ENCODE measurements around the gene TCN1.
A peak's percentile ranks its signal among the peaks of the same experiment; 100 is the strongest.

Gene TCN1

DNA sequence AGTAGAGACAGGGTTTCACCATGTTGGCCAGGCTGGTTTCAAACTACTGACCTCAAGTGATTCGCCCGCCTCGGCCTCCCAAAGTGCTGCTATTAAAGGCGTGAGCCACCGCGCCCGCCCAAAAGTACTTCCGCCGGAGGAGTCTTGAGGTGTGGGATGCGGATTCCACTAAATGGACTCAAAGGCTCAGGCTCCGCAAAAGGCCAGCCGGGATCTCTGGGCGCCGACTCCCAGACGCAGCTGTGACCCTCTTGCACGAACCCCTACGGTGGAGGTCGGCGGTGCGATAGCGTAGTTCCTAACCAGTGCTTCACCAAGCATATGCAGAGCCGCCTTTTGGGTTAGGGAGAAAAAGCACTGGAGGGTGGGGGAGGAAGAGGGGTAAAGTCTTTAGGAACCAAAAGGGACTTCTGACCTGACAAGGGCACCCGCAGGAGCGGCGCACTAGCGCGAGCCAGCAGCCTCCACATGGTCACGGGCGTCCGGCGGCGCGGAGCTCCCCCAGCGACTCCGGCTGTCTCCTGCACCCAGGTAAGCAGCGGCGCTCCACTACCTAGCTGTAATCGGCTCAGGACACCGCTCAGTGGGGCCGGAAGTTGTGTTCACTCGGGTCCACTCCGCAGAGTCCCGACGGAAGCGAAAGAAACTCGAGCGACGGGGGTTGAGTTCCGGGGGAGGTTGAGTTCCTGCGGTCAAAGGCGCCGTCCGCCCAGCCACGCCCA, 55.9 kb downstream of the TCN1 start, which contains the start of gene MRPL16:
Gene MRPL16, minus strand, starts transcription at position 590 of the 722 bp plus-strand sequence. Its CDS starts 120 bp downstream, at position 470.
- peak within 1 kb of the TSS; percentile 96 for H3K4me3 ChIP-seq (ENCODE audit: low read depth, low read length)
- peak; percentile 67 for TF ChIP-seq MYC (IDR thresholded peaks at IDR 0.05; ENCODE audit: low read depth, low read length)
- TF ChIP-seq, protein P1, sequence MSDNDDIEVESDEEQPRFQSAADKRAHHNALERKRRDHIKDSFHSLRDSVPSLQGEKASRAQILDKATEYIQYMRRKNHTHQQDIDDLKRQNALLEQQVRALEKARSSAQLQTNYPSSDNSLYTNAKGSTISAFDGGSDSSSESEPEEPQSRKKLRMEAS (IDR thresholded peaks at IDR 0.05; ENCODE audit: low read depth, low read length), result peak; percentile 75; the same call in 1 of the 2 replicates
- peak; percentile 84 for TF ChIP-seq POLR2A (IDR thresholded peaks at IDR 0.05; ENCODE audit: extremely low read depth, insufficient read length)
- TF ChIP-seq, protein P2, sequence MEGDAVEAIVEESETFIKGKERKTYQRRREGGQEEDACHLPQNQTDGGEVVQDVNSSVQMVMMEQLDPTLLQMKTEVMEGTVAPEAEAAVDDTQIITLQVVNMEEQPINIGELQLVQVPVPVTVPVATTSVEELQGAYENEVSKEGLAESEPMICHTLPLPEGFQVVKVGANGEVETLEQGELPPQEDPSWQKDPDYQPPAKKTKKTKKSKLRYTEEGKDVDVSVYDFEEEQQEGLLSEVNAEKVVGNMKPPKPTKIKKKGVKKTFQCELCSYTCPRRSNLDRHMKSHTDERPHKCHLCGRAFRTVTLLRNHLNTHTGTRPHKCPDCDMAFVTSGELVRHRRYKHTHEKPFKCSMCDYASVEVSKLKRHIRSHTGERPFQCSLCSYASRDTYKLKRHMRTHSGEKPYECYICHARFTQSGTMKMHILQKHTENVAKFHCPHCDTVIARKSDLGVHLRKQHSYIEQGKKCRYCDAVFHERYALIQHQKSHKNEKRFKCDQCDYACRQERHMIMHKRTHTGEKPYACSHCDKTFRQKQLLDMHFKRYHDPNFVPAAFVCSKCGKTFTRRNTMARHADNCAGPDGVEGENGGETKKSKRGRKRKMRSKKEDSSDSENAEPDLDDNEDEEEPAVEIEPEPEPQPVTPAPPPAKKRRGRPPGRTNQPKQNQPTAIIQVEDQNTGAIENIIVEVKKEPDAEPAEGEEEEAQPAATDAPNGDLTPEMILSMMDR (IDR thresholded peaks at IDR 0.05; ENCODE audit: low read depth, low read length), result no peak

DNA sequence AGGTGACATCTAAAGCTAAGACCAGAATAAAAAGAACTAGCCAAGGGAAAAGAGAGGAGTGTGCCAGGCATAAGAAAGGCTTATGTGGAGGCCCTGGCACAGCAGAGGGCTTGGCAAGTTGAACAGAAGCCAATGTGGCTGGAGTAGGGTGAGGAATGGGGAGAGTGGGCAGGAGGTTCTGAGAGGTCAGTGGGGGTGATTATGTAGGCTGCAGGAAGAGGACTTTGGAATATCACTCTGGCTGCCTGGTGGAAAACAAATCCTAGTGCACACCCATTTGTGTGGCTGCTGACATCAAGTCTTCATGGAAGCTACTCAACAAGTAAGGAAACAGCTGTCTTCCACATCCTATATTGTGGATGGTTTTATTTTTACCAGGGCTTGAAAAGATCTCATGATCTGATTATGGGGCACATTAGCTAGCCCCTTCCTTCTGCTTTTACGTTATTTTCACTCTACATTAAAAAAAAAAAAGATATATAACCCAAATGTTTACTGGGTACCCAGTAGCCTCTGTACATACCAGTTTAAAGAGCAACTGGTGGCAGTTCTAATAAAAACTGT, 59.2 kb downstream of the TCN1 start:
- TF ChIP-seq, protein P1 (IDR thresholded peaks at IDR 0.05; ENCODE audit: low read depth, low read length), result no peak
- TF ChIP-seq, protein P2 (IDR thresholded peaks at IDR 0.05; ENCODE audit: low read depth, low read length), result no peak
- TF ChIP-seq MYC (IDR thresholded peaks at IDR 0.05; ENCODE audit: low read depth, low read length) (no peak), POLR2A (IDR thresholded peaks at IDR 0.05; ENCODE audit: extremely low read depth, insufficient read length) (no peak)
- no peak for DNase-seq (ENCODE audit: low read depth)
- H3K4me3 ChIP-seq (ENCODE audit: low read depth, low read length), result no peak overlapping the region

More for the DNA sequence above, 55.9 kb downstream of the TCN1 start, which contains the start of gene MRPL16:
- peak; percentile 95 for DNase-seq (ENCODE audit: low read depth)

DNA sequence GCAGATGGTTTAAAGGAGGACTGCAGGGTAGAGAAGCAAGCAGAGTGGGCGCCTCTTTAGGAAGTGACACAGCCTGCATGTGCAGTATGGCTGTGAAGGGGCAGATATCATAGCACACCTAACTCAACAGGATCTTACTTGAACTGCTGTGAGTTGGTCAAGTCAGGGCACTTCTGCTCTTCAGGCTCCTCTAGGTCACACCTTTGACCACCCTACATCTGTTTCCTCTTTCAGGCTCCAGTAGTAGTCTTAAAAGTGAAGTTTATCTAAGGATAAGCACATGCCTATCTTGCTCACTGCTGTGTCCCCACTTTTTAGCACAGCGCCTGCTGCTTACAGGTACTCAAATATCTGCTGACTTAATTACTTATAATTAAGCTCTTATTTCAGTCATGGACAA, 62.2 kb downstream of the TCN1 start:
- TF ChIP-seq MYC (IDR thresholded peaks at IDR 0.05; ENCODE audit: low read depth, low read length) (no peak), POLR2A (IDR thresholded peaks at IDR 0.05; ENCODE audit: extremely low read depth, insufficient read length) (no peak)
- TF ChIP-seq, protein P1 (IDR thresholded peaks at IDR 0.05; ENCODE audit: low read depth, low read length), result no peak
- TF ChIP-seq, protein P2 (IDR thresholded peaks at IDR 0.05; ENCODE audit: low read depth, low read length), result no peak
- DNase-seq (ENCODE audit: low read depth), result no peak
- H3K4me3 ChIP-seq (ENCODE audit: low read depth, low read length), result no peak overlapping the region

Measured in NB4 (cell line).